SK-N-SH treated with all-trans-retinoic acid at 6 μM for 48 hours (cell line): ENCODE results near the gene AKNA.

Source experiments
- ATAC-seq: fragments of 200-7000 bp; cut with Tn5 transposase; 3 replicates; pipeline ENCODE4 v1.9.1; 2020; ENCODE audit warnings: mild to moderate bottlenecking, moderate library complexity
- BACH2 ChIP-seq: fragments of 250-450 bp; sonication (Bioruptor Pico); IDR thresholded peaks from 2 replicates; pipeline ENCODE4 v1.9.0; 2021; ENCODE audit warnings: mild to moderate bottlenecking, borderline replicate concordance
- ISL1 ChIP-seq: fragments of 250-450 bp; sonication (Bioruptor Pico); IDR thresholded peaks from 2 replicates; pipeline ENCODE4 v2.1.2; 2022; ENCODE audit warnings: mild to moderate bottlenecking, moderate library complexity
- TCF4 ChIP-seq: fragments of 250-450 bp; sonication (Bioruptor Pico); IDR thresholded peaks from 2 replicates; pipeline ENCODE4 v1.8.0; 2021; ENCODE audit warnings: mild to moderate bottlenecking, moderate library complexity, borderline replicate concordance
- TOX ChIP-seq: fragments of 250-450 bp; sonication (Bioruptor Pico); IDR thresholded peaks from 2 replicates; pipeline ENCODE4 v1.8.0; 2021; ENCODE audit warnings: mild to moderate bottlenecking, moderate library complexity, borderline replicate concordance
- ZFP3 ChIP-seq: fragments of 250-450 bp; sonication (Bioruptor Pico); IDR thresholded peaks from 2 replicates; pipeline ENCODE4 v1.5.0; 2020; ENCODE audit warnings: mild to moderate bottlenecking, moderate library complexity
- TF ChIP-seq, protein P1 (sequence below): fragments of 250-450 bp; sonication (Bioruptor Pico); IDR thresholded peaks from 2 replicates; pipeline ENCODE4 v1.8.0; 2021; ENCODE audit warnings: low read depth, mild to moderate bottlenecking, moderate library complexity, borderline replicate concordance
- TF ChIP-seq, protein P2 (sequence below): fragments of 250-450 bp; sonication (Bioruptor Pico); IDR thresholded peaks from 2 replicates; pipeline ENCODE4 v1.8.0; 2020; ENCODE audit warnings: mild to moderate bottlenecking, moderate library complexity, borderline replicate concordance

The AKNA gene

DNA sequence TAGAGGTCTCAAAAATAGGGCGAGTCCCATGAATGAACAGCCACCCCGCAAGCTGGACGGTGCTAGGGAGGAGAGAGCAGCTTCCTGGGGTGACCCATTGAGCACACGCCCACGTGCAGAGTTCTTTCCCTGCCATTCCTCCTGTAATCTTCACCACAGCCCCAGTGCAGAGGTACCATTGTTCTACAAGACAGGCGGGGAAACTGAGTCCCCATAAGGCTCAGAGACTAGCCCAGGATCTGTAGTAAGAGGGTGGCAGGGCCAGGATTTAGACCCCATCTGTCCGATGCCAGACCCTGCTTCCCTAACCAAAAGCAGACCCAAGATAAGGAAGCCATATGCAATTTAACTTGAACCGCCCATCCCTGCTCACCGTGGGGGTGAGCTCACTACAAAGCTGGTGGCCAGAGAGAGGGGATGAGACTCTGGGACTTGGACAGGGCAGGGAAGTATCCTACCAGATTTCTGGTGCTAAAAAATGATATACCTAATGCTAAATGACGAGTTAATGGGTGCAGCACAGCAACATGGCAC lies 101.6 kb downstream of the AKNA start:
- ATAC-seq: no peak
- TF ChIP-seq TOX (CRISPR knock-in tag) (no peak), TCF4 (peak; percentile 24; the same call in 1 of the 2 replicates)

DNA sequence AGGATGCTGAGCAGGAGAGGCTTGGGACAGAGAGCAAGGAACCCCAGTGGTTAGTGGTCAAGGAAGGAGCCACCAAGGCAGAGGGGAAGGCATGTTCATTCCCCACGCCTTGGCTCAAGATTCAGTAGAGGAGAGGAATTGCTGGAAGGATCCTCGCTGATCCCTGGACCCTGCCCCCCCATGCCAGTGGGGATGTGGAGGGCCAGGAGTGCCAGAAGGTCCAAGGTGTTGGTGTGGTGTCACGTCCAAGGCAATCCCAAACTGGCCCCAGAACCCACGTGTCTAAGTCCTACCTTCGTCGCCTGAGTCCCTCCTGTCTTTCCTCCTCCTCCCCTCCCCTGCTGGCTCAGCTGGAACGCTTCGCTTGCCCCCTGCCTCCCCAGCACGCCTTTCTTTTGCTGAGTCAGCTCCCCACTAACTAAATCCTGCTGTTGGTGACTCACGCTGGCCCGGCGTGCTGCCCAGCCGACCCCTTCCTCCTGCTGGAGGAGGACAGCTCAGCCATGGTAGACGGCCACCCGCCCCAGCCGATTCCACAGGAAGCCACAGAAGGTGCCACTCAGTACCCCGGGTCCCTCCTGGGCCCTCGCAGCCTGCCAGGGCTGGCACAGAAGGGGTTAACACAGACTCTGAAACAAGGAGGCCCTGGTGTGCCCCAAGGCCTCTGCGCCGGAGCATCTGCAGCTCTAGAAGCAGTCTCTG lies 102.5 kb downstream of the AKNA start:
- TF ChIP-seq, protein P1, sequence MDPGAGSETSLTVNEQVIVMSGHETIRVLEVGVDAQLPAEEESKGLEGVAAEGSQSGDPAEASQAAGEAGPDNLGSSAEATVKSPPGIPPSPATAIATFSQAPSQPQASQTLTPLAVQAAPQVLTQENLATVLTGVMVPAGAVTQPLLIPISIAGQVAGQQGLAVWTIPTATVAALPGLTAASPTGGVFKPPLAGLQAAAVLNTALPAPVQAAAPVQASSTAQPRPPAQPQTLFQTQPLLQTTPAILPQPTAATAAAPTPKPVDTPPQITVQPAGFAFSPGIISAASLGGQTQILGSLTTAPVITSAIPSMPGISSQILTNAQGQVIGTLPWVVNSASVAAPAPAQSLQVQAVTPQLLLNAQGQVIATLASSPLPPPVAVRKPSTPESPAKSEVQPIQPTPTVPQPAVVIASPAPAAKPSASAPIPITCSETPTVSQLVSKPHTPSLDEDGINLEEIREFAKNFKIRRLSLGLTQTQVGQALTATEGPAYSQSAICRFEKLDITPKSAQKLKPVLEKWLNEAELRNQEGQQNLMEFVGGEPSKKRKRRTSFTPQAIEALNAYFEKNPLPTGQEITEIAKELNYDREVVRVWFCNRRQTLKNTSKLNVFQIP (CRISPR knock-in tag): no peak
- TF ChIP-seq, protein P2, sequence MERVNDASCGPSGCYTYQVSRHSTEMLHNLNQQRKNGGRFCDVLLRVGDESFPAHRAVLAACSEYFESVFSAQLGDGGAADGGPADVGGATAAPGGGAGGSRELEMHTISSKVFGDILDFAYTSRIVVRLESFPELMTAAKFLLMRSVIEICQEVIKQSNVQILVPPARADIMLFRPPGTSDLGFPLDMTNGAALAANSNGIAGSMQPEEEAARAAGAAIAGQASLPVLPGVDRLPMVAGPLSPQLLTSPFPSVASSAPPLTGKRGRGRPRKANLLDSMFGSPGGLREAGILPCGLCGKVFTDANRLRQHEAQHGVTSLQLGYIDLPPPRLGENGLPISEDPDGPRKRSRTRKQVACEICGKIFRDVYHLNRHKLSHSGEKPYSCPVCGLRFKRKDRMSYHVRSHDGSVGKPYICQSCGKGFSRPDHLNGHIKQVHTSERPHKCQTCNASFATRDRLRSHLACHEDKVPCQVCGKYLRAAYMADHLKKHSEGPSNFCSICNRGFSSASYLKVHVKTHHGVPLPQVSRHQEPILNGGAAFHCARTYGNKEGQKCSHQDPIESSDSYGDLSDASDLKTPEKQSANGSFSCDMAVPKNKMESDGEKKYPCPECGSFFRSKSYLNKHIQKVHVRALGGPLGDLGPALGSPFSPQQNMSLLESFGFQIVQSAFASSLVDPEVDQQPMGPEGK (CRISPR knock-in tag): peak; percentile 92; the same call in 1 of the 2 replicates
- peak; percentile 53; the same call in 1 of the 2 replicates for TF ChIP-seq BACH2
- ATAC-seq: peak; percentile 76

DNA sequence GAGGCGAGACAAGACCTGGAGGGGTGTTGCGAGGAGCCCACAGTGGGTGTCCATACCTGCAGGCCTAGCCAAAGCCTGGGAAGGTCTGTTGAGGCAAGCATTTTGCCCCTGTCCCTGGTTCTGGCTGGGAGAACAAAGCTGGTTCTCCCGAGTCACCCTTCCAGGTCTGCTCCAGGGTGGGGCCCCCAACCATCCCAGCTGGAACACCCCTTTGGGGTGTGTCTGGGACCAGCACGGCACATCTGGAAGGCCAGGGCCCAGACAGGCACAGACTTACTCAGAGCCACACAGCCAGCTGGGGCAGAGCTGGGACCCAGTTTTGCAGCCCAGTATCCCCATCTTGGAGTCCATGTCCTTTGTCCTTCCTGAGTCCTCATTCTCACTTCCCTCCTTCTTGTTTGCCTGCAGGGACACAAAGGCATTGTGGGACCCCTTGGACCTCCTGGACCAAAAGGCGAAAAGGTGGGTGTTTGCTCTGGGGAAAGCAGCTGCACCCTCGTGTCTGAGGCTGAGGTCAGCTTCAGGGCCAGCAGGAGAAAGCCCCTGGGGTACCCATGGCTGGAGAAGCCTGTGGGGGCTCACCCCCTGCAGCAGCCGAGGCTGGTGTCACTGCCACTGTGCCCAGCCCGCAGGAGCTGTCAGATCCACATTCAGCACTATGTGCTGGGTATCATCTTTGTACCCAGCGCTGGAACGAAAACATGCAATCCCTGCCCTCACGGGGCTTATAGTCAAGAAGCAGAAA lies 103.3 kb downstream of the AKNA start:
- ATAC-seq: no peak
- TF ChIP-seq, protein P1 (CRISPR knock-in tag): no peak
- no peak for TF ChIP-seq TCF4
- TF ChIP-seq, protein P2 (CRISPR knock-in tag): no peak
- TF ChIP-seq ISL1 (CRISPR knock-in tag): no peak
- no peak for TF ChIP-seq ZFP3 (CRISPR knock-in tag)
- TF ChIP-seq, all 23 proteins: peak for 0
